ENCODE data around the gene FGA.

DNA sequence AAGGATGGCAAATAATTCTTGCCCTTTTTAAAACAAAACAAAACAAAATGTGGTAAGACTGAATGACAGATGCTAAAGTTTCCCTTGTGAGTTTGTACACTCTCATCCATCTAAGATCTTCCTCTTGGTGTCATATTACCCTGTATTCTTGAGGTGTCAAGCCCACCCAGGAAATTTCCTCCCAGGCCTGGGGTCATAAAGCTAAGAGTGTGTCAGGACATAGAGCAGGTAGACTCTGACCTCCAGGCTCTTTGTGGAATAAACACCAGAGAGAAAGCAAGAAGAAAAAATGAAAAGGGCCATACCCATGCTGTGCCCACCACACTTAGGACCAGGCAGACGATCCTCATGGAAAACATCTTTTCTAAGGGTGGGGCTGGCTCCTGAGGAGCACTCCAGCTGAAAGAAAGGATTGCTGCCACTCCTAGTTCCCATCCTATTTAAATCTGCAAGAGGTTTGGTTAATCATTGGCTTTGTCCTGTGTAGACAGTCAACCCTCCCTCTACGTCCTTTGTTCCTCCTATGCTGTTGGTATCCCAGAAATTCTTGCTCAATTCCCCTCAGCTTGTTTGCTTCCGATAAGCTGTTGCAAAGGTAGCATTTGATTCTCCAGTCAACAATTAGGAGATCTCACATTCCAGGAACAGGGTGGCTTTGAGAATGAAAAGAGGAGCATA is at the start of gene FGA:
- TF ChIP-seq, protein P1, sequence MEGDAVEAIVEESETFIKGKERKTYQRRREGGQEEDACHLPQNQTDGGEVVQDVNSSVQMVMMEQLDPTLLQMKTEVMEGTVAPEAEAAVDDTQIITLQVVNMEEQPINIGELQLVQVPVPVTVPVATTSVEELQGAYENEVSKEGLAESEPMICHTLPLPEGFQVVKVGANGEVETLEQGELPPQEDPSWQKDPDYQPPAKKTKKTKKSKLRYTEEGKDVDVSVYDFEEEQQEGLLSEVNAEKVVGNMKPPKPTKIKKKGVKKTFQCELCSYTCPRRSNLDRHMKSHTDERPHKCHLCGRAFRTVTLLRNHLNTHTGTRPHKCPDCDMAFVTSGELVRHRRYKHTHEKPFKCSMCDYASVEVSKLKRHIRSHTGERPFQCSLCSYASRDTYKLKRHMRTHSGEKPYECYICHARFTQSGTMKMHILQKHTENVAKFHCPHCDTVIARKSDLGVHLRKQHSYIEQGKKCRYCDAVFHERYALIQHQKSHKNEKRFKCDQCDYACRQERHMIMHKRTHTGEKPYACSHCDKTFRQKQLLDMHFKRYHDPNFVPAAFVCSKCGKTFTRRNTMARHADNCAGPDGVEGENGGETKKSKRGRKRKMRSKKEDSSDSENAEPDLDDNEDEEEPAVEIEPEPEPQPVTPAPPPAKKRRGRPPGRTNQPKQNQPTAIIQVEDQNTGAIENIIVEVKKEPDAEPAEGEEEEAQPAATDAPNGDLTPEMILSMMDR (conservative IDR thresholded peaks at IDR 0.05) = no peak
- no peak for TF ChIP-seq EZH2 (IDR thresholded peaks at IDR 0.05; ENCODE audit: low read depth)
